HG03039 (cell line): ENCODE results near the gene TOR1B.
"Not testable (repeated sequence)": the region's sequence is repeated elsewhere in the genome, so short reads cannot be mapped to it uniquely, and the experiment has no call there.

ENCODE experiments used
- ATAC-seq: cut with Tn5 transposase; IDR thresholded peaks from one replicate; pipeline ENCODE4 v1.9.1; 2021; ENCODE audit warnings: mild to moderate bottlenecking, moderate library complexity; ENCODE audit not compliant: unreplicated experiment

TOR1B gene

DNA sequence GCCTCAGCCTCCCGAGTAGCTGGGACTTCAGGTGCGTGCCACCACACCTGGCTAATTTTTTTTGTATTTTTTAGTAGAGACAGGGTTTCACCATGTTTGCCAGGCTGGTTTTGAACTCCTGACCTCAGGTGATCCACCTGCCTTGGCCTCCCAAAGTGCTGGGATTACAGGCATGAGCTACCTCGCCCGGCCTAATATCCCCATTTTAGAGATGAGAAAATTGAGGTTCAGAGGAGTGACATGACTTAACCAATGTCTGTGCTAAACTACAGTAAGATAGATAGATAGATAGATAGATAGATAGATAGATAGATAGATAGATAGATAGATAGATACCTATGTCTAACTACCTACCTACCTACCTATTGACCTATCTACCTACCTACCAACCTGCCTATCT is 26.9 kb upstream of the TOR1B start:
- not testable (repeated sequence) for ATAC-seq

DNA sequence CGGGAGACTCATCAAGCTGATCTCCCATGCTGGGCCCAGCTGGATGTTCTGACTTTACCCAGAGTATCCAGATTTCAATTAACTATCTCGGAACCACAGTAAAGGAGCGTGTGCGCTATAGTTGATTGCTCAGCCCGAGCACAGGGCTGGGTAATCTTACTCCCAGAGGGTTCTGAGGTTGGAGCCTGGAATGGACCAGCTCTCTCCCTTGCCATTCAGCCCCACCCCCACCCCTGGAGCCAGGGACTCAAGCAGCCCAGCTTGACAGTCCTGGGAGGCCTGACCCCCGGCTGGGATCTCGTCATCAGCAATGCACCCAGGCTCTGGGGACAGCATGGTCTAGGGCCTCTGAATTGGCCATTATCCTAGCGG is 26.4 kb upstream of the TOR1B start:
- no peak for ATAC-seq

DNA sequence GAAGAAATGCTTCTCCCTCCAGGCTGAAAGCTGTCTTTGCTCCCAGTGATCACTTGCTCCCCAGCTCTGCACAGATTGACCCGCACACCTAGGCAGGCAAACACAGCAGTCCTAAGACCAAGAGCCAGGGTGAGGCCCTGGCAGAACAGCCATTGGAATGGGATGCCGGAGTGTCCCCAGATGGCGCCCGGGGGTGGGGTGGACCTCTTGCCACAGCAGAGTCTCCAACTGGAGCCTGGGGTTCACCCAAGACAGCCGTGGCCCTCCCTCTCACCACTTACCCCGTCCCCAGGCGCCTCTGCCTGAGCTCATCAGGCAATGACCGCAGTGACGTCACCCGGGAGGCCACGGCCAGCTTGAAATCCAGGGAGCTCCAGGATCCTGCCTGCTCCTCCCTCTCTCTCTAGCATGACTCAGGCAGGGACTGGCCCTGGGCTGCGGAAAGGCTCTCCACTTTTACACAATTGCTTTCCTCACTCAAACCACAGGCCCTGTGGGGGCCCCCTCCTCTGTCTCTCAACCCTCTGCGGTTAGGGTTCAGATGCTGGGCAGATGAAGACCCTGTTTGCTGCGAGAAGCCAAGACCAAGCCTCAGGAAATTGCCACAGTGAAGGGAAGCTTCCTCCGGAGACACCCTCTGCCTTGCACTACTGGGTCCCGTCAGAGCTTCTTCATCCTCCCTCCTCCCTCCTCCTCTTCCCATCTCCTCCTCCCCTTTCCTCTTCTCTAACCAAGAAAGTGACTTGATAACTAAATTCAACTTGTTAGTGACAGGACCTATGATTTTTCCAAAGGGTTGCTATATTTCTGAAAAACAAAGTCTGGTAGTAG is 25.8 kb upstream of the TOR1B start:
- no peak for ATAC-seq

DNA sequence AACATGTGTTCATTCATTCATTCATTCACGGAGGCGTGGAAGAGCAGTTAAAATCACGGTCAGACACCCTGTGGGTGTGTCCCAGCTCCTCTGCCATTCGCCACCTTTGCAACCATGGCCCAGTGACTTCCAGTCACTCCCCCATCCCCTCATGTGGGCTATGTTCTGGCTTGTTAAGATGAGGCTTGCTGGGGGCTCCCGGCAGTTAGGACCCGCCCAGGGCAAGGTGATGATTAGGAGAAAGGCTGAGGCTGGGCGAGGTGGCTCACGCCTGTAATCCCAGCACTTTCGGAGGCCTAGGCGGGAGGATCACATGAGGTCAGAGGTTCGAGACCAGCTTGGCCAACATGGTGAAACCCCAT is 25.2 kb upstream of the TOR1B start:
- ATAC-seq: no peak

DNA sequence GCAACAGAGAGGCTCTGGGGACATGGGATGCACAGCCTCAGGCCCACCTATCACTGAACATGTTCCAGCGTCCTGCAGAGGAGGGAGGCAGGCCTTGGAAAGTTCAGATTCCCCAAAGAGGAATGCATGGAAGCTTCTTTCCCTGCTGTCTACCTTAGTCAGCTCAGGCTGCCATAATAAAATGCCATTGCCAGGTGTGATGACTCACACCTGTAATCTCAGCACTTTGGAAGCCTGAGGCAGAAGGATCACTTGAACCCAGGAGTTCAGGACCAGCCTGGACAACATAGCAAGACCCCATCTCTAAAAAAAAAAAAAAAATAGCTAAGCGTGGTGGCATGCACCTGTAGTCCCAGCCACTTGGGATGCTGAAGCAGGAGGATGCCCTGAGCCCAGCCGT is 24.5 kb upstream of the TOR1B start:
- no peak for ATAC-seq

DNA sequence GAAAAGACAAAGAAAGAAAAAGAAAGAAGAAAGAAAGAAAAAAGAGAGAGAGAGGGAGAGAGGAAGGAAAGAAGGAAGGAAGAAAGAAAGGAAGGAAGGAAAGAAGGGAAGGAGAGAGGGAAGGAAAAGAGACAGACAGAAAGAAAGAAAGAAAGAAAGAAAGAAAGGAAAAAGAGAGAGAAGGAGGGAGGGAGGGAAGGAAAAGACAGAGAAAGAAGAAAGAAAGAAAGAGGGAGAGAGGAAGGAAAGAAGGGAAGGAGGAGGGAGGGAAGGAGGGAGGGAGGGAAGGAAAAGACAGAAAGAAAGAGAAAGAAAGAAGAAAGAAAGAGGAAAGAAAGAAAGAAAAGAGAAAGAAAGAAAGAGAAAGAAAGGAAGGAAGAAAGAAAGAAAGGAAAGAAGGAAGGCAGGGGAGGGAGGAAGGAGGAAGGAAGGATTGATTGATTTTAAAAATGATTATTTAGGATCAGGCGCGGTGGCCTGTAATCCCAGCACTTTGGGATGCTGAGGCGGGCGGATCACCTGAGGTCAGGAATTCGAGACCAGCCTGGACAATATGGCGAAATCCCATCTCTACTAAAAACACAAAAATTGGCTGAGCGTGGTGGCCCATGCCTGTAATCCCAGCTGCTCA is 23.3 kb upstream of the TOR1B start:
- no peak for ATAC-seq

DNA sequence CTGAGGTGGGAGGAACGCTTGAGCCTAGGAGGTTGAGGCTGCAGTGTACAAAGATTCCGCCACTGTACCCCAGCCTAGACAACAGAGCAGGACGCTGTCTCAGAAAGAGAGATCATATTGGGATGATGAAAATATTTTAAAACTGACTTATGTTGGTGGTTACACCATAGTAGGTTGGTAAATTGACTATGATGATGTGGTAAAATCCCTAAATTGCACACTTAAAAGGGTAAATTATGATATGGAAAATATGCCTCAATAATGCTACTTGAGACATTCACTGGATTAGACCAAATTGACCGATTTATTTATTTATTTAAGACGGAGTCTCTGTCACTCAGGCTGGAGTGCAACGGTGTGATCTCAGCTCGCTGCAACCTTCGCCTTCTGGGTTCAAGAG is 21.9 kb upstream of the TOR1B start:
- no peak for ATAC-seq

DNA sequence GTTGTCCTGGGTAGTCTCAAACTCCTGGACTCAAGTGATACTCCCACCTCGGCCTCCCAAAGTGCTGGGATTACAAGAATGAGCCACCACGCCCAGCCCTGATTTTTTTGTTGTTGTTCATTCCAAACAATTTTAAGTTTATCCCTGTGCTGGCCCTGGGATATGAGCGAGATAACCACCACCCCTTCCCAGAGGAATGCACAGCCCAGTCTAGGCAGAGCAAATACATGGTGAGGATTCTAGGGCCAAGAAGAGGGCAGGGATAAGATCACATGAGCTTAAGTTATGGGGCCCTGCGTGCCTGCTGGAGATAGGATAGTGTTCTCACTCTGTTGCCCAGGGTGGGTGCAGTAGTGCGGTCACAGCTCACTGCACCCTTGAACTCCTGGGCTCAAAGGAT is 21.0 kb upstream of the TOR1B start:
- no peak for ATAC-seq

DNA sequence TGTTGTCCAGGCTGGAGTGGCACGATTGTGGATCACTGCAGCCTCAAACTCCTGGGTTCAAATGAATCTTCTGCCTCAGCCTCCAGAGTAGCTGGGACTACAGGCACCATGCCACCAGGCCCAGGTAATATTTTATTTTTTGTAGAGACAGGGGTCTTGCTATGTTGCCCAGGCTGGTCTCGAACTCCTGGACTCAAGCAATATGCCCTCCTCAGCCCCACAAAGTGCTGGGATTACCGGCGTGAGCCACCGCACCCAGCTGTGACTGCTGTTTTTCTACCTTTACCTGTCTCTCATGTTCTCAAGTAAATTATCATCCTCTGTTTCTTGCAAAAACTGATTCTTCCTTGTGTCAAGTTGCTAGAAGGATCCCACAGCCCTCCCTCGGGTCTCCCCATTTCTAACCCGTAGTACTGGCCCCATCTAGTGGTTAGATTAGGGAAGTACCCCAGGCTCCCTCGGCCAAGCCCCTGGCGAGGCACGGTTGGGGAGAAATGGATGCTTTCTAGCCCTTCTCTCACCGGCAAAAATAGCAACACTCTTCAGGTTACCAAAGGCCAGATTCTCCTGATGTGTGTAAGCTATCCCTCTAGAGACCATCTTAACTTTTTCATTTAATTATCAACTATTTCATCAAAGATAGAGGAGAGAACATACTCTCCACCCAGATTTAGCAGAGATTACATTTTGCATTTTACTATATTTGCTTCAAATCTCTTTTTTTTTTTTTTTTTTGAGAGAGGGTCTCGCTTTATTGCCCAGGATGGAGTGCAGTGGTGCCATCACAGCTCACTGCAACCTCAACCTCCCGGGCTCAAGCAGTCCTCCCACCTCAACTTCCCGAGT is 19.2 kb upstream of the TOR1B start:
- ATAC-seq: no peak

DNA sequence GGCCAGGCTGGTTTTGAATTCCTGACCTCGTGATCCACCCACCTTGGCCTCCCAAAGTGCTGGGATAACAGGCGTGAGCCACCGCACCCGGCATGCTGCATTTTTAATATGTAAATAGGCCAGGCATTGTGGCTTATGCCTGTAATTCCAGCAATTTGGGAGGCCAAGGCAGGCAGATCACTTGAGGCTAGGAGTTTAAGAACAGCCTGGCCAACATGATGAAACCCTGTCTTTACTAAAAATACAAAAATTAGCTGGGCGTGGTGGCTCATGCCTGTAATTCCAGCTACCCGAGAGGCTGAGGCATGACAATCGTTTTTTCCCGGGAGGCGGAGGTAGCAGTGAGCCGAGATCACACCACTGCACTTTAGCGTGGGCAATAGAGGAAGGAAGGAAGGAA is 18.0 kb upstream of the TOR1B start:
- ATAC-seq: not testable (repeated sequence)

DNA sequence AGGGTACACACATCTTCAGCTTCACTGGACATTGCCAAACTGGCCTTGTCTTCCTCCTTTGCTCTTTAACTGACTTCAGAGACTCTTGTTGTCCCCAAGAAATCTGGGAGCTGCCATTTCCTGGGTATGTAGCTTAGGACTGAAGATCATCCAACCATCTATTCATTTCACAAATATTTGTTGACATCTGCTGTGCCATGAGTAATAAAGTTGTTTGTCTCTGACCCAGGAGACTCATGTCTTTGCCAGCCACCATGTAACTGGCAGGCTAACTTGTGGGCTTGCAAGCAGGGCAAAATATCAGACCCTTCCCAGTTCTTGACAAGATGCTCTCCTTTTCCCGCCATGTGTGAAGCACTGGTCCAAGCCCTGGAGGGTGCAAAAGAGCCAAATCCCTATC is 17.1 kb upstream of the TOR1B start:
- no peak for ATAC-seq

DNA sequence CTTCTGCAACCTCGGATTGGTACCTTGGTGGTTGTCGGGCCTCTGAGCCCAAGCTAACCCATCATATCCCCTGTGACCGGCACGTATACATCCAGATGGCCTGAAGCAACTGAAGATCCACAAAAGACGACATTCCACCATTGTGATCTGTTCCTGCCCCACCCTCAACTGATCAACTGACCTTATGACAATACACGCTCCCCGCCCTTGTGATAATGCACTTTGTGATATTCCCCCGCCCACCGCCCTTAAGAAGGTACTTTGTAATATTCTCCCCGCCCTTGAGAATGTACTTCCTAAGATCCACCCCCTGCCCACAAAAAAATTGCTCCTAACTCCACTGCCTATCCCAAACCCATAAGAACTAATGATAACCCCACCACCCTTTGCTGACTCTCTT is 16.5 kb upstream of the TOR1B start:
- ATAC-seq: no peak

DNA sequence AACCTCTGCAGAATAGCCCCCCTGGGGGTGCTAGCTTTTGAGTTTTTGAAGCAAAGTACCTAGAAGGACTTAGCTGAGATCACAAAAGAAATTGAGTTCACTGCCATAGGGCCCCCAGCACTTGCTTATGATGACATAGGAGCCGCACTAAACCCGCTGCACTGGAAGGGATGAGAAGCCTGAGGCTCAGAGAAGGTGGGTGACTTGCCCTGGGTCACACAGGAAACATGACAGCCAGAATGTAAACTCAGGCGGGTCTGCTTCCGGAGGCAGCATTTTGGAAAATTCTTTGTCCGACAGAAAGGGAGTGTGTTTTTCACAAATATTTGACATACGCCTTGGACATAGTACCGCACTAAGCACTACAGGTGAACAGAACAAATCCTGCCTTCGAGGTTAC is 8.4 kb upstream of the TOR1B start:
- ATAC-seq: no peak

DNA sequence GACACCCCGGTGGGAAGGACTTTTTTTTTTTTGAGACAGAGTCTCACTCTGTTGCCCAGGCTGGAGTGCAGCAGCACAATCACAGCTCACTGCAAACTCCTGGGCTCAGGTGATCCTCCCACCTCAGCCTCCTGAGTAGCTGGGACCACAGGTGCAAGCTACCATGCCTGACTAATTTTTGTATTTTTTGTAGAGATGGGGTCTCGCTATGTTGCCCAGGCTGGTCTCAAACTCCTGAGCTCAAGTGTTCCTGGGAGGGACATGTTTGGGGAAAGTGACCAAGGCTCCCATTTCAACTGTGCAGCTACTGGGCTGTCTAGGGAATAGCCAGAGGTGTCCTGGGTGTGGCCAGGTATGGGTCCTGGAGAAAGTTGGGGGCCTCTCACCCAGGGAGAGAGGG is 7.0 kb upstream of the TOR1B start:
- not testable (repeated sequence) for ATAC-seq

DNA sequence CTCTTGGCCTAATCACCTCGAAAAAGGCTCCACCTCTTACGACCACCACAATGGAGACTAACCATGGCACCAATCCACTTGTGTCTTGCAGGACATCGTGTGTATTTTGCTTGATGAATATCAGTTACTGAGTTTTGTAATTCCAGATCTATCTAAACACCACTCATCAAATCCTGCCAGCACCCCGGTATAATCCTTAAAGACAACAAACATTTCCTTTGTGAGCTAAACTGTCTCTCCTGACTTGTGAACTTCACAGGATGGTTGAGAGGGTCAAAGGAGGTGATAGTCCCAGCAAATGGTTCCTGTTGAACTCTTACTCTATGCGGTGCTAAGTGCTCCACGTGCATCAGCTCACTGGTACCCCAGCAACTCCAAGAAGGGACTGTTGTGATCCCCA is 4.0 kb upstream of the TOR1B start:
- no peak for ATAC-seq

DNA sequence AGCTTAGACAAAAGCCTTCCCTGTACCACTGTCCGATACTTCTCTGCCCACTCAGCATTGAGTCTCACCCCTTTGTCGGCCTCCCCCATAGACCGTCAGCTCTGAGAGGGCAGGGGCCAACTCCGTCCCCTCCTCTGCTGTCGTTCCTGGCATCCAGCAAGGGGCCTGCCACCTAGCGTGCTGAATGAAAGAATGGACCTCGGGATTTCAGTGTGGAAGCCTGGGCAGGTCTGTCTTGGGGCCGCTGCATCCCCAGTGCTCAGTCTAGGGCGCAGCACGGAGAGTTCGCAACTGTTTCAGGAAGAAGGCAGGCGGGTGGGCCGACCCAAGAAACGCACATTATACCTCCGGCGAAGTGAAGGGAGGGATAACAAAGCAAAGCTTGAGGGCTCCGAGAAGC is 1.5 kb upstream of the TOR1B start:
- no peak for ATAC-seq

DNA sequence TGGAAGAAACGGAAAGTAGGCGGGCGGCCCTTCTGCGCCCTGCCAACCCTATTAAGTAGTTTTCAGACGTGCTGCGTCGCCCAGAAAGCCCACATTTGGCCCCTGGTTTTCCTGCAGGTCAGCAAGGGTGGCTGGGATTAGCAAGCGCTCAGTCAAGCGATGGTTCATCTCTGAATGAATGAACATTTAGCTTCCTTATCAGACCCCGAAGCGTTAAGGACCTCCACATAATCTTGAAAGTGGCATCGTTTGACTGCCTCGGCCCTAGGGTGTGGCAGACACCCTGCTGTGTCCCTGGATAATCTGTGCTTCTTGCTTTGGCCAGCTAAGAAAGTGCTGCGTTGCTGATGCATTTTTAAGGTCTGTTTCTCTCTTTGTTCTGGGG is 684 bp downstream of the TOR1B start:
- no peak for ATAC-seq

DNA sequence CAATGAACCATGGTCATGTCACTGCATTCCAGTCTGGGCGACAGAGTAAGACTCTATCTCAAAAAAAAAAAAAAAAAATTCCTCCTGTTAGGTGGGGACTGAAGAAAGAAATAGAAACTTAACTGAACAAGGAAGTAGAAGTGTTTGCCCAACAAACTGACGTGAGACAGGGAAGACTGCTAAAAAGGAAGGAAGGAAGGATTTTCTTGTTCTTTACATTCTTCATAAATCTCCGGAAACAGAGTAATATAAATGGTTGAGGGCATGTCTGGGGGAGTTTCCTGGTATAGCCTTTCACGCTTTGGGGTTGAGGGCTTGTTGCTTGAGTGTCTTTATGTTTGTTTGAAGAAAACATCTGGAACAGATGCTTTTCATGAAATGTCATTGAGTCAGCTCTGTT is 3.1 kb downstream of the TOR1B start:
- no peak for ATAC-seq

DNA sequence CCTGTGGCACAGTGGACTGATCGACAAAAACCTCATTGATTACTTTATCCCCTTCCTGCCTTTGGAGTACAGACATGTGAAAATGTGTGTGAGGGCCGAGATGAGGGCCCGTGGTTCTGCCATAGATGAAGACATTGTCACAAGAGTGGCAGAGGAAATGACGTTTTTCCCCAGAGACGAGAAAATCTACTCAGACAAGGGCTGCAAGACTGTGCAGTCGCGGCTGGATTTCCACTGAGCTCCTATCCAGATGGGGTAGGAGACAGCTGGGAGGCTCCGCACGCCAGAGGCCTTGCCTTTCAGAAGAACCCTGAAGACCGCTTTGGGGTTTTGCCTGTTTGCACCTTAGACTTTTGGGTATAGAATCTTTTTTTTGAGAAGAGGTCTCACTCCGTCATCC is 6.4 kb downstream of the TOR1B start:
- no peak for ATAC-seq

DNA sequence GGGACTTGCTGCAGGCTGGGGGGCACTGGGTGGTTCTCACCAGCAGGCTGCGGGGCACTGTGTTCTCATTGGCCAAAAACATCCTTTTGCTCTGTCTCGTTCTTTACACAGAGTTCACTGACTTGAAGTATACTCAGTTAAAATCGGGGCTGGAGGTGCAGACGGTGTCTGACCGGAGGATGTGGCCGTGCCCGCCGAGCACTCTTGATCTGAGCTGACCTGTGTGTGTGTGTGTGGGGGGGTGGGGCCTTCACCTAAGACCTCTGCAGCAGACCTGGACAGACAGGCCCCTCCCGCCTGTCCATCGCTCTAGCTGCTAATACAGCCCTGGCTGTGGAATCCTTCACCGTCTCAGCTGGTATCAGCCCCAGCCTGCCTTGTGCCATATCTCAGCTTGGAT is 7.1 kb downstream of the TOR1B start:
- no peak for ATAC-seq

DNA sequence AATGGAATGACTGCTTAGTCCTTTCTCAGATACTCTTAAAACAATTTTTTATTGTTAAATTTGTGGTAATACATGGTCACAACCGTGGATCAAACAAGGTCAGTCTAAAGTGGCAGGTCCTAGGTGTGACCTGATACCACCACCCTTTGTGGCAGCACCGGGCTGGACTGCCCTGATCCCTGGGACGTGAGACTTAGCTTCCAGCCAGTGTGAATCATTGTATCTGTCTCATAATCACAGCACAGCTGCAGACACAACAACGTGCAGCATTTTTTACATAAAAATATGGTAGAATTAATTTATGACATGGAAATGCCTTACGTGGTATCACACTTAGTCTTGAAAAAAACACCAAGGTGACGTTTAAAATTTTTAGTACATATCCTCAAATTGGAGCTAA is 7.8 kb downstream of the TOR1B start:
- ATAC-seq: no peak

DNA sequence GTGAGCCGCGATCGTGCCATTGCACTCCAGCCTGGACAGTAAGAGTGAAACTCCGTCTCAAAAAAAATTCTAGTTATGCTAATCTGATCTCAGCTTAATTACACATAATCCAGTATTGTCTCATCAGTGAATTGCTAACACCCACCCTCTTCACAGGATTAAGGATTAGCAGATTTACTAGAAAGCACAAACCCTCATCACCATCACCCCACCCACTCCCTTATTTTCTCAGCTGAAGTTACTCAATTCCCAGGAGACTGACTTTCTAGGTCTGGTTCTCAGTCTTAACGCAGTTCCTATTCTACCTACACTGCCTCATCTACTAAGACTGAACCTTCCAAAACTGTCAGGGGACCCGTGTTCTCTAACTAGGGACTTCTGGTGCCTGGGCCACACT is 9.0 kb downstream of the TOR1B start:
- no peak for ATAC-seq
